HCT116 (cell line): Measurements from ENCODE around the gene ADAM19. TPM values are rescaled to one million over a fixed set of nuclear protein-coding genes. Genes with fewer than 3 reads are reported as not detected.

ENCODE experiments used
- ATAC-seq: fragments of 200-7000 bp; cut with Tn5 transposase; 2 replicates; pipeline ENCODE4 v1.9.1; 2020; ENCODE audit warnings: mild to moderate bottlenecking, moderate library complexity
- BruUV-seq: library from RNA; stranded (reverse); fragments of 400-500 nt; replicated peaks from 2 replicates; lab custom pipeline; 2021; lab: Mats Ljungman, UMichigan
- CTCF ChIA-PET: fragments of 300-600 bp; sonication (Branson Sonifier 250); formaldehyde crosslinking; loops from one replicate; lab custom pipeline; 2021; ENCODE audit warnings: antibody characterized with exemption; lab: Charles Lee
- POLR2A ChIA-PET: fragments of 300-600, 350-600 bp; sonication (Branson Sonifier 250); formaldehyde crosslinking; loops from one replicate; lab custom pipeline; 2021; ENCODE audit warnings: antibody characterized with exemption; lab: Charles Lee
- RAD21 ChIA-PET, 2 experiments: fragments of 300-600 bp; sonication (Branson Sonifier 250); formaldehyde crosslinking; loops; one replicate each; lab custom pipeline; 2023; ENCODE audit warnings: low total read pairs in 2 of 2; ENCODE audit not compliant: uncharacterized antibody in 2 of 2, unreplicated experiment in 2 of 2, low non-redundant PET in 1 of 2; lab: Charles Lee
- DNase-seq: peaks from one replicate; pipeline ENCODE4 v3.0.0-alpha.2; 2010; ENCODE audit warnings: low read depth, low spot score
- H2AFZ ChIP-seq: fragments of 200-600 bp; shearing (Covaris generic), sonication (generic); 2 replicates; pipeline ENCODE4 v1.6.1; 2017; ENCODE audit warnings: low read depth, mixed run types, mixed read lengths, antibody characterized with exemption, low read length; ENCODE audit not compliant: poor library complexity, severe bottlenecking
- H3K27ac ChIP-seq: 2 replicates; pipeline ENCODE4 v1.5.1; 2012; ENCODE audit warnings: low read depth, low read length
- H3K27me3 ChIP-seq: fragments of 200-600 bp; sonication (generic); 2 replicates; pipeline ENCODE4 v1.6.1; 2016; ENCODE audit warnings: mixed run types, low read length, mixed read lengths; ENCODE audit not compliant: insufficient read depth
- H3K36me3 ChIP-seq, 2 experiments: fragments of 200-500 bp in 1 of 2; fragments of 200-600 bp in 1 of 2; sonication (Bioruptor generic) in 1 of 2; sonication (generic) in 1 of 2; 2 replicates each; pipeline versions ENCODE4 v1.5.1 to v1.6.1; 2014 to 2016; ENCODE audit warnings: low read length in 2 of 2, inconsistent platforms in 1 of 2, mixed read lengths in 1 of 2, mixed run types in 1 of 2; ENCODE audit not compliant: insufficient read depth in 2 of 2, control insufficient read depth in 1 of 2
- H3K4me1 ChIP-seq, 2 experiments: fragments of 200-600 bp in 1 of 2; sonication (generic) in 1 of 2; 2 replicates each; pipeline versions ENCODE4 v1.5.1 to v1.6.1; 2012 to 2017; ENCODE audit warnings: low read length in 2 of 2, inconsistent platforms in 1 of 2, mild to moderate bottlenecking in 1 of 2, mixed read lengths in 1 of 2, mixed run types in 1 of 2, moderate library complexity in 1 of 2; ENCODE audit not compliant: insufficient read depth in 2 of 2, control insufficient read depth in 1 of 2
- H3K4me2 ChIP-seq: fragments of 200-600 bp; sonication (generic); 2 replicates; pipeline ENCODE4 v1.6.1; 2017; ENCODE audit warnings: mixed run types, low read length, mixed read lengths
- H3K4me3 ChIP-seq, 2 experiments: fragments of 200-600 bp in 1 of 2; sonication (generic) in 1 of 2; replicated peaks in 1 of 2; 2 replicates each; pipeline ENCODE4 v1.5.1; 2011 to 2016; ENCODE audit warnings: low read length in 2 of 2, control low read depth in 1 of 2, low read depth in 1 of 2, mild to moderate bottlenecking in 1 of 2, mixed read lengths in 1 of 2, mixed run types in 1 of 2
- H3K79me2 ChIP-seq: fragments of 200-600 bp; sonication (generic); 2 replicates; pipeline ENCODE4 v1.6.1; 2017; ENCODE audit warnings: mild to moderate bottlenecking, mixed run types, low read length, moderate library complexity, mixed read lengths; ENCODE audit not compliant: insufficient read depth
- H3K9ac ChIP-seq: fragments of 200-600 bp; sonication (generic); 2 replicates; pipeline ENCODE4 v1.6.1; 2016; ENCODE audit warnings: low read length, mixed read lengths
- H3K9me2 ChIP-seq: fragments of 200-600 bp; sonication (generic), shearing (Covaris generic); 2 replicates; pipeline ENCODE4 v1.6.1; 2017; ENCODE audit warnings: mixed run types, mild to moderate bottlenecking, moderate library complexity; ENCODE audit not compliant: insufficient read depth
- H3K9me3 ChIP-seq, 2 experiments: fragments of 200-500 bp in 1 of 2; fragments of 200-600 bp in 1 of 2; sonication (Bioruptor generic) in 1 of 2; sonication (generic) in 1 of 2; 2 replicates each; pipeline ENCODE4 v1.6.1; 2014 to 2017; ENCODE audit warnings: low read length in 2 of 2, mixed read lengths in 2 of 2, inconsistent platforms in 1 of 2, low read depth in 1 of 2, mild to moderate bottlenecking in 1 of 2, mixed run types in 1 of 2, moderate library complexity in 1 of 2; ENCODE audit not compliant: control insufficient read depth in 1 of 2, insufficient read depth in 1 of 2
- H4K20me1 ChIP-seq: fragments of 200-600 bp; sonication (generic), shearing (Covaris generic); 2 replicates; pipeline ENCODE4 v1.6.1; 2017; ENCODE audit warnings: mixed run types, mild to moderate bottlenecking, moderate library complexity; ENCODE audit not compliant: insufficient read depth
- CBX3 ChIP-seq: IDR thresholded peaks from 2 replicates; pipeline ENCODE4 v1.6.1; 2012; ENCODE audit warnings: low read depth
- CEBPB ChIP-seq: IDR thresholded peaks from 2 replicates; pipeline ENCODE4 v1.6.1; 2012; ENCODE audit warnings: low read depth
- EGR1 ChIP-seq: IDR thresholded peaks from 2 replicates; pipeline ENCODE4 v1.6.1; 2012; ENCODE audit warnings: low read depth
- EZH2phosphoT487 ChIP-seq: fragments of 200-600 bp; IDR thresholded peaks from 2 replicates; pipeline ENCODE4 v1.6.1; 2018; ENCODE audit warnings: antibody characterized with exemption, borderline replicate concordance
- RAD21 ChIP-seq: IDR thresholded peaks from 2 replicates; pipeline ENCODE4 v1.6.1; 2012; ENCODE audit warnings: low read depth, mild to moderate bottlenecking
- SIN3A ChIP-seq: IDR thresholded peaks from 2 replicates; pipeline ENCODE4 v1.6.1; 2012; ENCODE audit warnings: low read depth
- YY1 ChIP-seq: IDR thresholded peaks from 2 replicates; pipeline ENCODE4 v1.6.1; 2011; ENCODE audit warnings: low read length, low read depth, moderate library complexity, mild to moderate bottlenecking; ENCODE audit not compliant: insufficient replicate concordance; ENCODE audit errors: extremely low read depth
- ZFX ChIP-seq: fragments of 450-650 bp; IDR thresholded peaks from 2 replicates; pipeline ENCODE4 v1.6.1; 2017
- ZNF274 ChIP-seq: fragments of 200-500 bp; sonication (Bioruptor generic); IDR thresholded peaks from 2 replicates; pipeline ENCODE4 v1.6.1; 2014; ENCODE audit warnings: mild to moderate bottlenecking, low read depth, low read length, inconsistent platforms
- intact Hi-C: fragments of 100-400 bp; cut with micrococcal nuclease; formaldehyde crosslinking; loops from 2 replicates; pipeline ENCODE4 v1.10.0; 2022
- total RNA-seq: library from RNA; stranded (reverse); gene quantifications from one replicate; pipeline ENCODE4 v1.2.1, GENCODE V29; 2021; ENCODE audit not compliant: unreplicated experiment
- TF ChIP-seq, protein P1 (sequence below): IDR thresholded peaks from 2 replicates; pipeline ENCODE4 v1.6.1; 2012
- TF ChIP-seq, protein P2 (sequence below), 3 experiments: fragments of 200-600 bp in 1 of 3; sonication (generic) in 1 of 3; IDR thresholded peaks in 2 of 3; conservative IDR thresholded peaks in 1 of 3; 2 replicates each; pipeline ENCODE4 v1.5.1; 2012 to 2017; ENCODE audit warnings: low read depth in 2 of 3, low read length in 2 of 3, antibody characterized with exemption in 1 of 3, borderline replicate concordance in 1 of 3, control low read depth in 1 of 3, mild to moderate bottlenecking in 1 of 3, mixed read lengths in 1 of 3, mixed run types in 1 of 3, moderate library complexity in 1 of 3; ENCODE audit not compliant: insufficient read depth in 1 of 3
- TF ChIP-seq, protein P3 (sequence below): IDR thresholded peaks from 2 replicates; pipeline ENCODE4 v1.6.1; 2011; ENCODE audit warnings: mild to moderate bottlenecking, low read length, moderate library complexity; ENCODE audit not compliant: insufficient replicate concordance; ENCODE audit errors: extremely low read depth
- TF ChIP-seq, protein P4 (sequence below): IDR thresholded peaks from 2 replicates; pipeline ENCODE4 v1.6.1; 2012; ENCODE audit warnings: low read depth

The ADAM19 gene
- total RNA-seq, 1 experiment from 2014 or later = 77.3 TPM

DNA sequence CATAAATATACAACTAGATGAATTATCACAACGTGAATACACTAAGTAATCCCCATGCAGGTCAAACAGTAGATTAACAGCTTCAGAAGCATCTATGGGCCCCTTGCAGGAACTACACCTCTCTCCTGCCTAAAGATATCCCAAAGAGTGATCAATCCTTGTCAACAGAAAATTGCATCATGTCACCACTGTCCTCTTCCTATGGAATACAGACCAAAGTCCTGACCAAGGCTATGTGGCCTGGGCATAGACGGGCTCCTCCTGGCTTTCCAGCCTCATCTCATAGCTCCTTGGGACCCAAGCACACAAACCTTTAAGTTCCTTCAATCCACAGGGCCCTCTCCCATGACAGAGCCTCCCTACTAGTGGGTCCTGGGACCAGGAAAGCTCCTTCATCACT lies 90.2 kb downstream of the ADAM19 start:
- TF ChIP-seq ZFX = no peak
- no peak for TF ChIP-seq CEBPB
- TF ChIP-seq, protein P1, sequence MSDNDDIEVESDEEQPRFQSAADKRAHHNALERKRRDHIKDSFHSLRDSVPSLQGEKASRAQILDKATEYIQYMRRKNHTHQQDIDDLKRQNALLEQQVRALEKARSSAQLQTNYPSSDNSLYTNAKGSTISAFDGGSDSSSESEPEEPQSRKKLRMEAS = no peak
- TF ChIP-seq, protein P2, sequence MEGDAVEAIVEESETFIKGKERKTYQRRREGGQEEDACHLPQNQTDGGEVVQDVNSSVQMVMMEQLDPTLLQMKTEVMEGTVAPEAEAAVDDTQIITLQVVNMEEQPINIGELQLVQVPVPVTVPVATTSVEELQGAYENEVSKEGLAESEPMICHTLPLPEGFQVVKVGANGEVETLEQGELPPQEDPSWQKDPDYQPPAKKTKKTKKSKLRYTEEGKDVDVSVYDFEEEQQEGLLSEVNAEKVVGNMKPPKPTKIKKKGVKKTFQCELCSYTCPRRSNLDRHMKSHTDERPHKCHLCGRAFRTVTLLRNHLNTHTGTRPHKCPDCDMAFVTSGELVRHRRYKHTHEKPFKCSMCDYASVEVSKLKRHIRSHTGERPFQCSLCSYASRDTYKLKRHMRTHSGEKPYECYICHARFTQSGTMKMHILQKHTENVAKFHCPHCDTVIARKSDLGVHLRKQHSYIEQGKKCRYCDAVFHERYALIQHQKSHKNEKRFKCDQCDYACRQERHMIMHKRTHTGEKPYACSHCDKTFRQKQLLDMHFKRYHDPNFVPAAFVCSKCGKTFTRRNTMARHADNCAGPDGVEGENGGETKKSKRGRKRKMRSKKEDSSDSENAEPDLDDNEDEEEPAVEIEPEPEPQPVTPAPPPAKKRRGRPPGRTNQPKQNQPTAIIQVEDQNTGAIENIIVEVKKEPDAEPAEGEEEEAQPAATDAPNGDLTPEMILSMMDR (IDR thresholded peaks at IDR 0.05 in 2 of 3, conservative IDR thresholded peaks at IDR 0.05 in 1 of 3; ENCODE audit: borderline replicate concordance in 1 of 3, insufficient read depth in 1 of 3, low read depth in 2 of 3, low read length in 2 of 3) = no peak
- TF ChIP-seq RAD21 = no peak
- no peak for TF ChIP-seq YY1
- TF ChIP-seq EGR1 = no peak
- no peak for TF ChIP-seq EZH2phosphoT487
- TF ChIP-seq, protein P3, sequence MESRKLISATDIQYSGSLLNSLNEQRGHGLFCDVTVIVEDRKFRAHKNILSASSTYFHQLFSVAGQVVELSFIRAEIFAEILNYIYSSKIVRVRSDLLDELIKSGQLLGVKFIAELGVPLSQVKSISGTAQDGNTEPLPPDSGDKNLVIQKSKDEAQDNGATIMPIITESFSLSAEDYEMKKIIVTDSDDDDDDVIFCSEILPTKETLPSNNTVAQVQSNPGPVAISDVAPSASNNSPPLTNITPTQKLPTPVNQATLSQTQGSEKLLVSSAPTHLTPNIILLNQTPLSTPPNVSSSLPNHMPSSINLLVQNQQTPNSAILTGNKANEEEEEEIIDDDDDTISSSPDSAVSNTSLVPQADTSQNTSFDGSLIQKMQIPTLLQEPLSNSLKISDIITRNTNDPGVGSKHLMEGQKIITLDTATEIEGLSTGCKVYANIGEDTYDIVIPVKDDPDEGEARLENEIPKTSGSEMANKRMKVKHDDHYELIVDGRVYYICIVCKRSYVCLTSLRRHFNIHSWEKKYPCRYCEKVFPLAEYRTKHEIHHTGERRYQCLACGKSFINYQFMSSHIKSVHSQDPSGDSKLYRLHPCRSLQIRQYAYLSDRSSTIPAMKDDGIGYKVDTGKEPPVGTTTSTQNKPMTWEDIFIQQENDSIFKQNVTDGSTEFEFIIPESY = no peak
- no peak for TF ChIP-seq ZNF274
- TF ChIP-seq, protein P4, sequence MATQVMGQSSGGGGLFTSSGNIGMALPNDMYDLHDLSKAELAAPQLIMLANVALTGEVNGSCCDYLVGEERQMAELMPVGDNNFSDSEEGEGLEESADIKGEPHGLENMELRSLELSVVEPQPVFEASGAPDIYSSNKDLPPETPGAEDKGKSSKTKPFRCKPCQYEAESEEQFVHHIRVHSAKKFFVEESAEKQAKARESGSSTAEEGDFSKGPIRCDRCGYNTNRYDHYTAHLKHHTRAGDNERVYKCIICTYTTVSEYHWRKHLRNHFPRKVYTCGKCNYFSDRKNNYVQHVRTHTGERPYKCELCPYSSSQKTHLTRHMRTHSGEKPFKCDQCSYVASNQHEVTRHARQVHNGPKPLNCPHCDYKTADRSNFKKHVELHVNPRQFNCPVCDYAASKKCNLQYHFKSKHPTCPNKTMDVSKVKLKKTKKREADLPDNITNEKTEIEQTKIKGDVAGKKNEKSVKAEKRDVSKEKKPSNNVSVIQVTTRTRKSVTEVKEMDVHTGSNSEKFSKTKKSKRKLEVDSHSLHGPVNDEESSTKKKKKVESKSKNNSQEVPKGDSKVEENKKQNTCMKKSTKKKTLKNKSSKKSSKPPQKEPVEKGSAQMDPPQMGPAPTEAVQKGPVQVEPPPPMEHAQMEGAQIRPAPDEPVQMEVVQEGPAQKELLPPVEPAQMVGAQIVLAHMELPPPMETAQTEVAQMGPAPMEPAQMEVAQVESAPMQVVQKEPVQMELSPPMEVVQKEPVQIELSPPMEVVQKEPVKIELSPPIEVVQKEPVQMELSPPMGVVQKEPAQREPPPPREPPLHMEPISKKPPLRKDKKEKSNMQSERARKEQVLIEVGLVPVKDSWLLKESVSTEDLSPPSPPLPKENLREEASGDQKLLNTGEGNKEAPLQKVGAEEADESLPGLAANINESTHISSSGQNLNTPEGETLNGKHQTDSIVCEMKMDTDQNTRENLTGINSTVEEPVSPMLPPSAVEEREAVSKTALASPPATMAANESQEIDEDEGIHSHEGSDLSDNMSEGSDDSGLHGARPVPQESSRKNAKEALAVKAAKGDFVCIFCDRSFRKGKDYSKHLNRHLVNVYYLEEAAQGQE = no peak
- no peak for TF ChIP-seq SIN3A
- no peak for TF ChIP-seq CBX3
- Histone ChIP-seq H3K9ac (no peak overlapping the region), H2AFZ (no peak overlapping the region), H3K9me2 (no peaks in the 10 kb centered on the region), H3K4me3 (no peak overlapping the region), H3K79me2 (no peaks in the 10 kb centered on the region), H3K27ac (no peak overlapping the region), H3K36me3 (peaks cover 3 to 35% of the 10 kb centered on the region in 2 experiments; a peak in 3 of 4 replicates), H3K4me1 (no peaks in the 10 kb centered on the region), H3K9me3 (no peaks in the 10 kb centered on the region), H3K27me3 (no peaks in the 10 kb centered on the region), H4K20me1 (no peaks in the 10 kb centered on the region), H3K4me2 (no peak overlapping the region)
- intact Hi-C loops = no loop called here
- ATAC-seq (no peak), DNase-seq (no peak)
- ChIA-PET RAD21 (no interaction called here), POLR2A (no interaction called here), CTCF (interaction anchor here (1.0 kb wide), 1 partner anchor 157 kb away, joined by 3 read pairs; no protein-coding TSS in a partner anchor)
- BruUV-seq = no TSS peak
